Lower leg skin (tissue), 4 donors: ENCODE data around the gene KRT6A. TPM values are rescaled to one million over a fixed set of nuclear protein-coding genes. Genes with fewer than 3 reads are reported as not detected.
A peak's percentile ranks its signal among the peaks of the same experiment; 100 is the strongest.
"Not testable (repeated sequence)": the region's sequence is repeated elsewhere in the genome, so short reads cannot be mapped to it uniquely, and the experiment has no call there.

Experiments
- DNase-seq, 2 donors: peaks; one replicate each; pipeline ENCODE4 v3.0.0-alpha.2; 2019; ENCODE audit warnings: low spot score in 2 of 2
- H3K4me3 ChIP-seq: fragments of 200-600 bp; sonication (generic); 2 replicates; pipeline ENCODE4 v1.5.1; 2017; ENCODE audit warnings: mild to moderate bottlenecking, low read depth; ENCODE audit not compliant: poor library complexity, severe bottlenecking
- POLR2A ChIP-seq, 2 donors: fragments of 450-650 bp; IDR thresholded peaks; one replicate each; pipeline ENCODE4 v1.6.1; 2016 to 2017; ENCODE audit warnings: antibody characterized with exemption in 2 of 2, mild to moderate bottlenecking in 1 of 2, moderate library complexity in 1 of 2
- WGBS, 2 donors: methylation state at CpG; one replicate each; pipeline ENCODE4 v1.1.5; 2018; 5-methylcytosine and 5-hydroxymethylcytosine counted together
- intact Hi-C: fragments of 100-400 bp; cut with DNase I; formaldehyde crosslinking; loops from one replicate; pipeline ENCODE4 v1.15.0; 2023; ENCODE audit warnings: low total_unique reads
- total RNA-seq, 4 donors: library from RNA; depleted of rRNA; stranded (reverse); fragments of >200 nt; gene quantifications; one replicate each; pipeline ENCODE4 v1.1.0, GENCODE V29; 2016
- TF ChIP-seq, protein P1 (sequence below), 3 donors: fragments of 450-650 bp; IDR thresholded peaks; one replicate each; pipeline ENCODE4 v1.5.1; 2016; ENCODE audit warnings: antibody characterized with exemption in 3 of 3, mild to moderate bottlenecking in 3 of 3, moderate library complexity in 2 of 3

Gene KRT6A
- total RNA-seq, 4 donors from 2014 or later, result 75.3 to 617 (median 182) TPM

DNA sequence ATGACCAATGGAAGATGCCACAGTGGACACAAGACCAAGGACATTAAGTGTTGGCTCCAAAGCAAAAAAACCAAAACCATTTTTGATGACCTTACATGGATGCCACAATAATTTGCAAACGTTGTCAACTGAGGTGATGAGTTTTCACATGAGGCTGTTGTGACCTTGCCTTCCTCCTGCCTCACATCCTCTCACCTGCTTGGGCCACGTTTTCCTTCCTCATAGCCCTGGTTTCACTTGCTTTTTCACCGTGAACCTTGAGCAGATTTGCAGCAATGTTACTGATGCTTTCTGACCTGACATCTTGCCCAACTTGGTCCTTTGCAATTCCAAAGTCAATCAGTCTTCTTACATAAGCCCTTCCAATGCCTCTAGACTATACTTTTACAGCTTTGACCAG lies 44.8 kb downstream of the KRT6A start:
- intact Hi-C loops, result no loop called here
- no peak for TF ChIP-seq POLR2A (IDR thresholded peaks at IDR 0.05)
- TF ChIP-seq, protein P1, sequence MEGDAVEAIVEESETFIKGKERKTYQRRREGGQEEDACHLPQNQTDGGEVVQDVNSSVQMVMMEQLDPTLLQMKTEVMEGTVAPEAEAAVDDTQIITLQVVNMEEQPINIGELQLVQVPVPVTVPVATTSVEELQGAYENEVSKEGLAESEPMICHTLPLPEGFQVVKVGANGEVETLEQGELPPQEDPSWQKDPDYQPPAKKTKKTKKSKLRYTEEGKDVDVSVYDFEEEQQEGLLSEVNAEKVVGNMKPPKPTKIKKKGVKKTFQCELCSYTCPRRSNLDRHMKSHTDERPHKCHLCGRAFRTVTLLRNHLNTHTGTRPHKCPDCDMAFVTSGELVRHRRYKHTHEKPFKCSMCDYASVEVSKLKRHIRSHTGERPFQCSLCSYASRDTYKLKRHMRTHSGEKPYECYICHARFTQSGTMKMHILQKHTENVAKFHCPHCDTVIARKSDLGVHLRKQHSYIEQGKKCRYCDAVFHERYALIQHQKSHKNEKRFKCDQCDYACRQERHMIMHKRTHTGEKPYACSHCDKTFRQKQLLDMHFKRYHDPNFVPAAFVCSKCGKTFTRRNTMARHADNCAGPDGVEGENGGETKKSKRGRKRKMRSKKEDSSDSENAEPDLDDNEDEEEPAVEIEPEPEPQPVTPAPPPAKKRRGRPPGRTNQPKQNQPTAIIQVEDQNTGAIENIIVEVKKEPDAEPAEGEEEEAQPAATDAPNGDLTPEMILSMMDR (IDR thresholded peaks at IDR 0.05), result no peak
- WGBS, 2 donors, result 63 to 67% methylated on average over 3 of the region's 3 CpGs

DNA sequence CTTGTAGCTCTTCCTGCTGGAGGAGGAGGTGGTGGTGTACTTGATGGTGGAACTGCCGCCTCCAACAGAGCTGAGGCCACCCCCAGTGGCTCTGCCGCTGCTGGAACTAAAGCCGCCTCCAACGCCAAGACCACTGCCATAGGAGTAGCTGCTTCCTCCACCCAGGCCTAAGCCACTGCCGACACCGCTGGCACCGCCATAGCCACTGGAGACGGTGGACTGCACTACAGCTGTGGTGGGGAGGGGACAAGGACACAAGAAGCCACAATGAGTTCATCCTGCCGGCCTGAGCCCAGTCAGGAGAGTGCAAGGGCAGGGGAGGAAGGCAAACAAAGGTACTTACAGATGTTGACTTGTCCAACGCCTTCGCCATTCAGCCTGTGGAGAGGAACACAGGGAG lies 45.9 kb downstream of the KRT6A start:
- 90 to 97% methylated on average over 7 to 11 of the region's 11 CpGs for WGBS, 2 donors
- intact Hi-C loops, H3K4me3 ChIP-seq: not testable (repeated sequence)
- peak in 1 of 2 donors; percentile 68 for DNase-seq

More for the DNA sequence above, 44.8 kb downstream of the KRT6A start:
- no peak overlapping the region for H3K4me3 ChIP-seq
- DNase-seq, result peak in 1 of 2 donors; percentile 37

DNA sequence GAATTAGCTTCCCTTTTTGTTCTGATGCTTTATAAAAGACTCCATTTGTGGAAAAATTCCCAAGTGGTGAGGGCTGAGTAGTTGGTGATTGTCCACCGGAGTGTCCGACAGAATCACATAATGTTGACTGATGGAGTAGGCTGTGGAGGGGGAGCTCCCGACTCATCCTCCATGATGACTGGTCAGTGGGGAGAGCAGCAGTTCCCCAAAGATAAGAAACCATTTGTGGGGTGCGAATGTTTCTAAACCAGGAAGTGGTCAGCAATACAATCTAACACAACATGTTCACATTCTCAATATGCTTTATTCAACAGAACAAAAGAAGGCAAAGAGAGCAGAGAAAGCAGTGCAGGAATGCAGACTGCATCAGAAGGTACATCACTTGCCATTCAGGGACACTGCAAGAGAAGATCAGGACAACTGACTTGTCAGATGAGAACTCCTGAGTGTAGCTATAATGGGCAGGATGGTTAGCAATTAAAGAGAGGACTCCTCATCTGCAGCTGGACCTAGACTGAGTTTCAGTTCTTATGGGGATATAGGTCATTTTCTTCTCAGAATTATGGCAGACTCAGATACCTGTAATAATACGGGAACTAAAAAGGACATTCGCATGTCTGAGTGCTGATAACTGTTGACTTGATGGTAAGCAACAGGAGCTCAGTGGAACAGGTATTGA lies 46.6 kb downstream of the KRT6A start:
- 85 to 88% methylated on average over 6 of the region's 6 CpGs for WGBS, 2 donors
- TF ChIP-seq, protein P1 (IDR thresholded peaks at IDR 0.05), result no peak
- no peak for TF ChIP-seq POLR2A (IDR thresholded peaks at IDR 0.05)
- DNase-seq, result peak in 1 of 2 donors; percentile 26
- intact Hi-C loops, result no loop called here
- H3K4me3 ChIP-seq, result no peak overlapping the region

DNA sequence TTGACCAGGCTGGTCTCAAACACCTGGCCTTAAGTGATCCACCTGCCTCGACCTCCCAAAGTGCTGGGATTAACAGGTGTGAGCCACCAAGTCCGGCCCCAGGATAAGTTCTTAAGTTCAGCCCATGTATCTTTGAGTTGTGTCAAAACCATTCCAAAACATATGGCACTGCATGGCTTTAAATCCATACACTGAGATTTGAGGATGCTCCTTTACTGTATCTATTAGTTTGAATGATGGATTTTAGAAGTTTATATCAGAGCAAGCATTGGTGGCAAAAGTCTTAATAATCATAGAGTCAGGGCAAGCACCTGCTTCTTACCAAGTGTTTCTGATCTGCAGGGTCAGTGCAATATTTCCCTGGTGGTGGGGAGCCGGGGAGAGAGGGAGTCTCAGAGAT lies 47.2 kb downstream of the KRT6A start:
- 66 to 87% methylated on average over 3 of the region's 3 CpGs for WGBS, 2 donors
- intact Hi-C loops, result no loop called here
- TF ChIP-seq POLR2A (IDR thresholded peaks at IDR 0.05), result no peak
- TF ChIP-seq, protein P1 (IDR thresholded peaks at IDR 0.05), result no peak
- H3K4me3 ChIP-seq, result no peak overlapping the region
- peak in 1 of 2 donors; percentile 34 for DNase-seq

DNA sequence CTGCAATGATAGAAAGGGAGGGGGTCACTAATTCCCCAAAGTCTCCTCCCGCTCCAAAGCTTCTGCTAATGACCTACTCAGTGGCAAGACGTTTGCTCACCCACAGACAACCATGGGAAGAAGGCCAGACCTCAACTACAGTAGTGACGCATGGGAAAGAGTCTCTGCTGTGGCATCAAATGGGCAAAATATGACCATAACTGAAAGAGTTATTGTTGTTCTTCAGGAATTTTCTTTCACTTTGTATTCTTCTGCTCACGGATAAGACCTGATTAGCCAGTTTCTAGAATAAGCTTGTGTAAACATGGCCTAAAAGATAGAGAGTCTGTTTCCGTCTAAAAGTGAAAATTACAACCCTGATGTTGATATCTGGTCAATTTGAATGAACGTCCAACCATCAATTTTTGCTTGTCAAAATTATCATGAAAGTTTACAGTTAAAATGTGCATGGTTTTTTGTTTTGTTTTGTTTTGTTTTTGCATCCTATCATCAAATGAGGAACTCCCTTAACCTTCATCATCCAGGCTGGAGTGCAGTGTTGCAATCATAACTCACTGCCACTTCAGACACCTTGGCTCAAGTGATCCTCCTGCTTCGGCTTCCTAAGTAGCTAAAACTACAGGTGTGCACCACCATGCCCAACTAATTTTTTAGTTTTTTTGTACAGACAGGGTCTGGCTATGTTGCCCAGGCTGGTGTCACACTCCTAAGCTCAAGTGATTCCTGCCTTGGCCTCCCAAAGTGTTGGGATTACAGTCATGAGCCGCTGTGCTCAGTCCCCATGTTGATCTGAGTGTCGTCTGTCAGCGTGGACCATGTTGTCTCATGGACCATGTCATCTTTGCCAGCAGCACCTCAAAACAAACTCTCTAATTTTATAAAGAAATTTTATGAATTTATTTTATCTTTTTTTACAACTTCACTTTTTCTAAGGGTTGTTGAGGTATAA lies 48.1 kb downstream of the KRT6A start:
- intact Hi-C loops, result no loop called here
- 72 to 79% methylated on average over 10 of the region's 10 CpGs for WGBS, 2 donors
- peak in 1 of 2 donors; percentile 81 for DNase-seq
- TF ChIP-seq, protein P1 (IDR thresholded peaks at IDR 0.05), result no peak
- TF ChIP-seq POLR2A (IDR thresholded peaks at IDR 0.05), result no peak
- no peak overlapping the region for H3K4me3 ChIP-seq

DNA sequence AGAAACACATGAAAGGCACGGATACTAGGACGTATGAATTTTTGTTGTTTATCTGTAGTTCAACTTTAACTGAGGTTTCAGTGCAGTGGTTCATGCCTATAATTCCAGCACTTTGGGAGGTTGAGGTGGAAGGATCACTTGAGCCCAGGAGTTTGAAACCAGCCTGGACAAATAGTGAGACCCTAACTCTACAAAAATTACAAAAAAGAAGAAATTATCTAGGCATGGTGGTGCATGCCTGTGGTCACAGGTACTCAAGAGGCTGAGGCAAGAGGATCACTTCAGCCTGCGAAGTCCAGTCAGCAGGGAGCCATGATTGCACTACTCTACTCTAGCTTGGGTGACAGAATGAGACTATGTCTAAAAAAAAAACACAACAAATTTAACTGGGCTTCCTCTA lies 49.1 kb downstream of the KRT6A start:
- TF ChIP-seq, protein P1 (IDR thresholded peaks at IDR 0.05), result no peak
- no peak for TF ChIP-seq POLR2A (IDR thresholded peaks at IDR 0.05)
- 94 to 97% methylated on average over 3 of the region's 3 CpGs for WGBS, 2 donors
- H3K4me3 ChIP-seq, result no peak overlapping the region
- no peak for DNase-seq
- intact Hi-C loops, result no loop called here
